PC-3 (cell line): ENCODE data around the gene SMG7. TPM values are rescaled to one million over a fixed set of nuclear protein-coding genes. Genes with fewer than 3 reads are reported as not detected.

ENCODE experiments used
- ATAC-seq: fragments of 200-7000 bp; cut with Tn5 transposase; 2 replicates; pipeline ENCODE4 v1.9.1; 2020; ENCODE audit warnings: mild to moderate bottlenecking, moderate library complexity
- BruUV-seq: library from RNA; stranded (reverse); fragments of 400-500 nt; replicated peaks from 2 replicates; lab custom pipeline; 2021; lab: Mats Ljungman, UMichigan
- CTCF ChIA-PET: fragments of 300-600 bp; sonication (Branson Sonifier 250); formaldehyde crosslinking; loops from one replicate; lab custom pipeline; 2022; ENCODE audit warnings: antibody characterized with exemption; lab: Charles Lee
- POLR2A ChIA-PET: fragments of 300-600 bp; sonication (Branson Sonifier 250); formaldehyde crosslinking; loops from one replicate; lab custom pipeline; 2022; ENCODE audit warnings: antibody characterized with exemption; ENCODE audit not compliant: unreplicated experiment; lab: Charles Lee
- DNase-seq: peaks from one replicate; pipeline ENCODE4 v3.0.0-alpha.2; 2015
- H2AFZ ChIP-seq: fragments of 300-600 bp; sonication (generic); 2 replicates; pipeline ENCODE4 v1.6.0; 2016; ENCODE audit warnings: antibody characterized with exemption, low read length
- H3F3A ChIP-seq: fragments of 300-600 bp; sonication (generic); one replicate; pipeline ENCODE4 v1.6.0; 2017; ENCODE audit warnings: antibody characterized with exemption, low read length, control low read depth, mild to moderate bottlenecking; ENCODE audit not compliant: unreplicated experiment
- H3K27ac ChIP-seq: fragments of 300-600 bp; sonication (generic); 2 replicates; pipeline ENCODE4 v1.5.1; 2016; ENCODE audit warnings: mild to moderate bottlenecking, low read length
- H3K27me3 ChIP-seq: fragments of 300-600 bp; sonication (generic); 2 replicates; pipeline ENCODE4 v1.6.1; 2016; ENCODE audit warnings: low read length, mixed read lengths
- H3K36me3 ChIP-seq: fragments of 300-600 bp; sonication (generic); 2 replicates; pipeline ENCODE4 v1.6.1; 2016; ENCODE audit warnings: low read depth, mixed run types, low read length, mixed read lengths
- H3K4me1 ChIP-seq: fragments of 300-600 bp; sonication (generic); 2 replicates; pipeline ENCODE4 v1.5.1; 2016; ENCODE audit warnings: low read length; ENCODE audit not compliant: insufficient read depth
- H3K4me2 ChIP-seq: fragments of 300-600 bp; sonication (generic); 2 replicates; pipeline ENCODE4 v1.6.0; 2016; ENCODE audit warnings: low read length
- H3K4me3 ChIP-seq: fragments of 300-600 bp; sonication (generic); 2 replicates; pipeline ENCODE4 v1.5.1; 2016; ENCODE audit warnings: mild to moderate bottlenecking, low read length, mixed read lengths
- H3K79me2 ChIP-seq: fragments of 300-600 bp; sonication (generic); 2 replicates; pipeline ENCODE4 v1.6.1; 2017; ENCODE audit warnings: low read length, mixed read lengths
- H3K9ac ChIP-seq: fragments of 300-600 bp; sonication (generic); 2 replicates; pipeline ENCODE4 v1.6.0; 2016; ENCODE audit warnings: mild to moderate bottlenecking, low read length
- H3K9me2 ChIP-seq: fragments of 300-600 bp; sonication (generic); replicated peaks from 2 replicates; pipeline ENCODE4 v1.6.1; 2016; ENCODE audit warnings: mixed run types, low read length, mixed read lengths
- H3K9me3 ChIP-seq: fragments of 300-600 bp; sonication (generic); 2 replicates; pipeline ENCODE4 v1.6.1; 2016; ENCODE audit warnings: low read length, mixed read lengths
- H4K20me1 ChIP-seq: fragments of 300-600 bp; sonication (generic); 2 replicates; pipeline ENCODE4 v1.6.1; 2016; ENCODE audit warnings: low read length, mixed read lengths
- EZH2 ChIP-seq: fragments of 300-600 bp; sonication (generic); IDR thresholded peaks from one replicate; pipeline ENCODE4 v1.6.1; 2017; ENCODE audit warnings: antibody characterized with exemption, mild to moderate bottlenecking, low read length; ENCODE audit not compliant: unreplicated experiment
- EZH2phosphoT487 ChIP-seq: fragments of 300-600 bp; sonication (generic); IDR thresholded peaks from 2 replicates; pipeline ENCODE4 v1.6.1; 2018; ENCODE audit warnings: mild to moderate bottlenecking, antibody characterized with exemption, low read length, borderline replicate concordance
- intact Hi-C: fragments of 100-400 bp; cut with micrococcal nuclease; formaldehyde crosslinking; loops from 2 replicates; pipeline ENCODE4 v1.9.0; 2023
- total RNA-seq: library from RNA; depleted of rRNA; stranded (reverse); fragments of >200 nt; gene quantifications from 2 replicates; pipeline ENCODE4 v1.2.3, GENCODE V29; 2014
- TF ChIP-seq, protein P1 (sequence below): fragments of 300-600 bp; sonication (generic); conservative IDR thresholded peaks from 2 replicates; pipeline ENCODE4 v1.5.1; 2017; ENCODE audit warnings: antibody characterized with exemption, low read depth, mild to moderate bottlenecking, low read length

SMG7 gene
- total RNA-seq, 1 experiment from 2014 or later: 25.5 TPM

GRCh38 chr1:183477986-183478781 lies 5.9 kb downstream of the SMG7 start:
- no peaks in the 10 kb centered on the region; the same call in 1 of the 2 replicates for H3K36me3 ChIP-seq

DNA sequence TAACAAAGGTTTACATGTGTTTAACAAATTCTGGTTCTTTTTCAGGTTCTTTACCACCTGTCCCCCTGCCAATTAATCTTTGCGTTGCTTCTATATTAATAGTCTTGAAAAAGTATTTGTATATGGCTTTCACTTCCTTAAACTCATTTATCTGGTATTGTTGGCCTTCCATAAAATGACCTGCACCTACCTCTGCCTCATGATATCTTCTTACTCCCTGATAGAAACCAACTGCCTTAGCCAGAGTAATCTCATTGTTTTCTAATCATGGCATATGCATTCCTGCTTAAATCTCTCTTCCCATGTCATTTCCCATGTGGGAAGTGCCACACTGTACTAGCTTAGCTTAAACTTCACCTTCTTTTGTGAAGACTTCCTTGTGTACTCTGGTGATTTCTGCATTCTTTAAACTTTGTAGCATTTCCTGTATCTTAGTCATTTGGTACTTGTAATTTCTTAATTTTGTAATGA lies 8.7 kb downstream of the SMG7 start:
- H3K9me2 ChIP-seq: no peaks in the 10 kb centered on the region
- peak; percentile 53 for DNase-seq
- intact Hi-C loops: no loop called here
- peak overlapping the region; percentile 42 for H3K4me2 ChIP-seq
- no peak overlapping the region for H2AFZ ChIP-seq
- H3K9me3 ChIP-seq: no peaks in the 10 kb centered on the region
- no peak overlapping the region for H3K9ac ChIP-seq
- H3K79me2 ChIP-seq: peaks cover 100% of the 10 kb centered on the region
- peaks cover 24% of the 10 kb centered on the region for H3K4me1 ChIP-seq
- no TSS peak for BruUV-seq
- POLR2A ChIA-PET: no interaction called here
- peak; percentile 91 for ATAC-seq
- H3K4me3 ChIP-seq: no peak overlapping the region
- H3K36me3 ChIP-seq: 0 out of 2 replicates have a peak, but pooled peaks cover 3% of the 10 kb centered on the region
- H3K27me3 ChIP-seq: no peaks in the 10 kb centered on the region
- CTCF ChIA-PET: no interaction called here
- TF ChIP-seq EZH2phosphoT487 (no peak), EZH2 (no peak)
- TF ChIP-seq, protein P1, sequence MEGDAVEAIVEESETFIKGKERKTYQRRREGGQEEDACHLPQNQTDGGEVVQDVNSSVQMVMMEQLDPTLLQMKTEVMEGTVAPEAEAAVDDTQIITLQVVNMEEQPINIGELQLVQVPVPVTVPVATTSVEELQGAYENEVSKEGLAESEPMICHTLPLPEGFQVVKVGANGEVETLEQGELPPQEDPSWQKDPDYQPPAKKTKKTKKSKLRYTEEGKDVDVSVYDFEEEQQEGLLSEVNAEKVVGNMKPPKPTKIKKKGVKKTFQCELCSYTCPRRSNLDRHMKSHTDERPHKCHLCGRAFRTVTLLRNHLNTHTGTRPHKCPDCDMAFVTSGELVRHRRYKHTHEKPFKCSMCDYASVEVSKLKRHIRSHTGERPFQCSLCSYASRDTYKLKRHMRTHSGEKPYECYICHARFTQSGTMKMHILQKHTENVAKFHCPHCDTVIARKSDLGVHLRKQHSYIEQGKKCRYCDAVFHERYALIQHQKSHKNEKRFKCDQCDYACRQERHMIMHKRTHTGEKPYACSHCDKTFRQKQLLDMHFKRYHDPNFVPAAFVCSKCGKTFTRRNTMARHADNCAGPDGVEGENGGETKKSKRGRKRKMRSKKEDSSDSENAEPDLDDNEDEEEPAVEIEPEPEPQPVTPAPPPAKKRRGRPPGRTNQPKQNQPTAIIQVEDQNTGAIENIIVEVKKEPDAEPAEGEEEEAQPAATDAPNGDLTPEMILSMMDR: no peak
- no peaks in the 10 kb centered on the region for H3F3A ChIP-seq
- peaks cover 42% of the 10 kb centered on the region; the same call in 1 of the 2 replicates for H4K20me1 ChIP-seq
- H3K27ac ChIP-seq: peak overlapping the region; percentile 24; the same call in 1 of the 2 replicates

More at GRCh38 chr1:183477986-183478781, 5.9 kb downstream of the SMG7 start:
- Histone ChIP-seq H3K27me3 (no peaks in the 10 kb centered on the region), H3F3A (no peaks in the 10 kb centered on the region), H3K4me1 (peaks cover 41% of the 10 kb centered on the region), H3K9ac (no peak overlapping the region), H2AFZ (no peak overlapping the region), H4K20me1 (peaks cover 56% of the 10 kb centered on the region), H3K79me2 (peaks cover 100% of the 10 kb centered on the region), H3K27ac (no peak overlapping the region), H3K4me2 (no peak overlapping the region), H3K9me2 (no peaks in the 10 kb centered on the region), H3K9me3 (no peaks in the 10 kb centered on the region), H3K4me3 (no peak overlapping the region)
- POLR2A ChIA-PET: interaction anchor here (0.6 kb wide), 2 partner anchors 37 to 158 kb away, joined by 4 to 8 read pairs; no protein-coding TSS in a partner anchor
- no TSS peak for BruUV-seq
- CTCF ChIA-PET: no interaction called here
- DNase-seq: no peak
- ATAC-seq: no peak
- TF ChIP-seq, protein P1: no peak
- no peak for TF ChIP-seq EZH2phosphoT487
- no peak for TF ChIP-seq EZH2
- intact Hi-C loops: no loop called here

DNA sequence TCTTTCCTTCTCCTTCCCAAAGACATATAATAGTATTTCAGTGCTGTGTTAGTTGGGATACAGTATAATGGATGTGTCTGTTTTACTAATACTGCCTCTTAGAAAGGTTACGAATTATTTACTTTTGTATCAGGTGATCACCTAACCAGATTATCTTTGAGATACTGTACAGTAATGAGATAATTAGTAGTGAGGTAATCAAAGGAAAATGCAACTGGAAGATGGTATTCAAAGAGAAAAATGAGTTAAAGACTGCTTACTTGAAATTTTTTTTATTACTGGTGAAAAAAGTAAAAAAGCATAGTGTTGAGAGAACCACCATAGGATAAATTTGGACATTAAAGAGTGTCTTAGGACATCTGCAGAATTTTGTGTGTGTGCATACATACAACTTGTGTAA lies 10.9 kb downstream of the SMG7 start:
- ChIA-PET POLR2A (no interaction called here), CTCF (no interaction called here)
- Histone ChIP-seq H3K9me3 (no peaks in the 10 kb centered on the region), H2AFZ (no peak overlapping the region), H3K79me2 (peaks cover 100% of the 10 kb centered on the region), H3K4me2 (no peak overlapping the region), H3K4me3 (no peak overlapping the region), H3K27ac (no peak overlapping the region), H3K4me1 (peaks cover 21% of the 10 kb centered on the region), H3F3A (no peaks in the 10 kb centered on the region), H3K9me2 (no peaks in the 10 kb centered on the region), H4K20me1 (peaks cover 34% of the 10 kb centered on the region; the same call in 1 of the 2 replicates), H3K36me3 (0 out of 2 replicates have a peak, but pooled peaks cover 4% of the 10 kb centered on the region), H3K9ac (no peak overlapping the region), H3K27me3 (no peaks in the 10 kb centered on the region)
- BruUV-seq: no TSS peak
- TF ChIP-seq EZH2phosphoT487 (no peak), EZH2 (no peak)
- TF ChIP-seq, protein P1: no peak
- DNase-seq (no peak), ATAC-seq (no peak)
- intact Hi-C loops: no loop called here
